GM18867 (cell line): Measurements from ENCODE around the gene EPRS1.
"Not testable (repeated sequence)": the region's sequence is repeated elsewhere in the genome, so short reads cannot be mapped to it uniquely, and the experiment has no call there.

Experiments
- ATAC-seq: cut with Tn5 transposase; IDR thresholded peaks from one replicate; pipeline ENCODE4 v1.9.1; 2021; ENCODE audit warnings: mild to moderate bottlenecking, moderate library complexity; ENCODE audit not compliant: unreplicated experiment

Gene EPRS1

GRCh38 chr1:220040028-220040596 is 6.2 kb downstream of the EPRS1 start:
- ATAC-seq = no peak

GRCh38 chr1:220038640-220039039 is 7.7 kb downstream of the EPRS1 start:
- ATAC-seq = no peak

- not testable (repeated sequence) for ATAC-seq
Observed at GRCh38 chr1:220037810-220038209, 8.5 kb downstream of the EPRS1 start.

GRCh38 chr1:220032911-220033310 is 13.4 kb downstream of the EPRS1 start:
- no peak for ATAC-seq

GRCh38 chr1:220031287-220031686 is 15.0 kb downstream of the EPRS1 start:
- no peak for ATAC-seq

GRCh38 chr1:220028346-220028895 is 17.9 kb downstream of the EPRS1 start:
- no peak for ATAC-seq

- ATAC-seq = no peak
Observed at GRCh38 chr1:220019071-220019470, 27.2 kb downstream of the EPRS1 start.

GRCh38 chr1:220013497-220013896 is 32.8 kb downstream of the EPRS1 start:
- peak; percentile 80 for ATAC-seq

- no peak for ATAC-seq
Observed at GRCh38 chr1:220012259-220012658, 34.0 kb downstream of the EPRS1 start.

- ATAC-seq = no peak
Observed at GRCh38 chr1:220011620-220012019, 34.7 kb downstream of the EPRS1 start.

- ATAC-seq = no peak
Observed at GRCh38 chr1:220007438-220007837, 38.9 kb downstream of the EPRS1 start.

- no peak for ATAC-seq
Observed at GRCh38 chr1:220005489-220005888, 40.8 kb downstream of the EPRS1 start.

GRCh38 chr1:220003610-220004299 is 42.5 kb downstream of the EPRS1 start:
- ATAC-seq = no peak

GRCh38 chr1:220003015-220003414 is 43.3 kb downstream of the EPRS1 start:
- no peak for ATAC-seq

GRCh38 chr1:220001095-220001501 is 45.2 kb downstream of the EPRS1 start:
- no peak for ATAC-seq

- no peak for ATAC-seq
Observed at GRCh38 chr1:219999821-220000220, 46.5 kb downstream of the EPRS1 start.
